Osteoblast (primary cell): Measurements from ENCODE around the gene HOXA9. TPM values are rescaled to one million over a fixed set of nuclear protein-coding genes. Genes with fewer than 3 reads are reported as not detected.
A peak's percentile ranks its signal among the peaks of the same experiment; 100 is the strongest.

Source experiments
- DNase-seq: peaks from one replicate; pipeline ENCODE4 v3.0.0; 2011; ENCODE audit warnings: low spot score, mixed read lengths; ENCODE audit not compliant: insufficient read length; ENCODE audit errors: missing footprints
- H2AFZ ChIP-seq: 2 replicates; pipeline ENCODE4 v1.6.0; 2011; ENCODE audit warnings: mild to moderate bottlenecking, low read length
- H3K27ac ChIP-seq: 2 replicates; pipeline ENCODE4 v1.5.1; 2011; ENCODE audit warnings: mild to moderate bottlenecking, low read depth, low read length, moderate library complexity
- H3K27me3 ChIP-seq: 2 replicates; pipeline ENCODE4 v1.6.0; 2012; ENCODE audit warnings: mild to moderate bottlenecking, control low read depth, inconsistent platforms, low read length, moderate library complexity; ENCODE audit not compliant: insufficient read depth
- H3K36me3 ChIP-seq: 2 replicates; pipeline ENCODE4 v1.5.1; 2011; ENCODE audit warnings: mild to moderate bottlenecking, low read length, control low read depth, moderate library complexity; ENCODE audit not compliant: insufficient read depth
- H3K4me1 ChIP-seq: 2 replicates; pipeline ENCODE4 v1.5.1; 2011; ENCODE audit warnings: mild to moderate bottlenecking, low read length, control low read depth, moderate library complexity; ENCODE audit not compliant: insufficient read depth
- H3K4me2 ChIP-seq: 2 replicates; pipeline ENCODE4 v1.6.0; 2011; ENCODE audit warnings: mild to moderate bottlenecking, low read length; ENCODE audit not compliant: insufficient read depth
- H3K4me3 ChIP-seq: fragments of 200-600 bp; sonication (generic); 3 replicates; pipeline ENCODE4 v1.5.1; 2012; ENCODE audit warnings: mild to moderate bottlenecking, low read length, inconsistent platforms; ENCODE audit not compliant: insufficient read depth
- H3K79me2 ChIP-seq: 2 replicates; pipeline ENCODE4 v1.6.0; 2012; ENCODE audit warnings: mild to moderate bottlenecking, low read length, control low read depth, inconsistent platforms; ENCODE audit not compliant: insufficient read depth
- H3K9me3 ChIP-seq: 2 replicates; pipeline ENCODE4 v1.5.1; 2011; ENCODE audit warnings: low read depth, low read length, control low read depth
- H4K20me1 ChIP-seq: 2 replicates; pipeline ENCODE4 v1.6.0; 2012; ENCODE audit warnings: mild to moderate bottlenecking, low read length, control low read depth; ENCODE audit not compliant: insufficient read depth
- total RNA-seq: library from RNA; depleted of rRNA; stranded (reverse); fragments of >200 nt; gene quantifications from 2 replicates; pipeline ENCODE4 v1.2.3, GENCODE V29; 2012
- TF ChIP-seq, protein P1 (sequence below): IDR thresholded peaks from 2 replicates; pipeline ENCODE4 v1.5.1; 2011; ENCODE audit warnings: mild to moderate bottlenecking, low read depth, low read length, moderate library complexity; ENCODE audit errors: extremely low read depth

HOXA9 gene
- total RNA-seq, 1 donor, result 19.5 TPM

GRCh38 chr7:27134392-27134791, 30.9 kb downstream of the HOXA9 start:
- Histone ChIP-seq H3K9me3 (no peaks in the 10 kb centered on the region), H3K79me2 (peaks cover 58% of the 10 kb centered on the region), H3K36me3 (no peaks in the 10 kb centered on the region), H3K27me3 (no peaks in the 10 kb centered on the region), H3K4me1 (peaks cover 56% of the 10 kb centered on the region), H4K20me1 (peaks cover 10% of the 10 kb centered on the region), H3K27ac (peak overlapping the region; percentile 90), H3K4me3 (no peak overlapping the region), H3K4me2 (peak overlapping the region; percentile 33), H2AFZ (no peak overlapping the region)
- TF ChIP-seq, protein P1, sequence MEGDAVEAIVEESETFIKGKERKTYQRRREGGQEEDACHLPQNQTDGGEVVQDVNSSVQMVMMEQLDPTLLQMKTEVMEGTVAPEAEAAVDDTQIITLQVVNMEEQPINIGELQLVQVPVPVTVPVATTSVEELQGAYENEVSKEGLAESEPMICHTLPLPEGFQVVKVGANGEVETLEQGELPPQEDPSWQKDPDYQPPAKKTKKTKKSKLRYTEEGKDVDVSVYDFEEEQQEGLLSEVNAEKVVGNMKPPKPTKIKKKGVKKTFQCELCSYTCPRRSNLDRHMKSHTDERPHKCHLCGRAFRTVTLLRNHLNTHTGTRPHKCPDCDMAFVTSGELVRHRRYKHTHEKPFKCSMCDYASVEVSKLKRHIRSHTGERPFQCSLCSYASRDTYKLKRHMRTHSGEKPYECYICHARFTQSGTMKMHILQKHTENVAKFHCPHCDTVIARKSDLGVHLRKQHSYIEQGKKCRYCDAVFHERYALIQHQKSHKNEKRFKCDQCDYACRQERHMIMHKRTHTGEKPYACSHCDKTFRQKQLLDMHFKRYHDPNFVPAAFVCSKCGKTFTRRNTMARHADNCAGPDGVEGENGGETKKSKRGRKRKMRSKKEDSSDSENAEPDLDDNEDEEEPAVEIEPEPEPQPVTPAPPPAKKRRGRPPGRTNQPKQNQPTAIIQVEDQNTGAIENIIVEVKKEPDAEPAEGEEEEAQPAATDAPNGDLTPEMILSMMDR, result no peak
- DNase-seq, result peak; percentile 97

GRCh38 chr7:27133409-27134231, 31.7 kb downstream of the HOXA9 start:
- H3K79me2 ChIP-seq, result peaks cover 56% of the 10 kb centered on the region
- H3K4me1 ChIP-seq, result peaks cover 56% of the 10 kb centered on the region
- H3K9me3 ChIP-seq, result no peaks in the 10 kb centered on the region
- peak; percentile 17 for DNase-seq
- H2AFZ ChIP-seq, result no peak overlapping the region
- peaks cover 10% of the 10 kb centered on the region for H4K20me1 ChIP-seq
- H3K4me3 ChIP-seq, result no peak overlapping the region
- no peaks in the 10 kb centered on the region for H3K27me3 ChIP-seq
- H3K36me3 ChIP-seq, result no peaks in the 10 kb centered on the region
- peak overlapping the region; percentile 90 for H3K27ac ChIP-seq
- peak overlapping the region; percentile 33 for H3K4me2 ChIP-seq
- TF ChIP-seq, protein P1, result no peak

- Histone ChIP-seq H3K4me1 (peaks cover 53% of the 10 kb centered on the region), H3K9me3 (no peaks in the 10 kb centered on the region), H4K20me1 (peaks cover 10% of the 10 kb centered on the region), H3K27ac (no peak overlapping the region), H3K79me2 (peaks cover 51% of the 10 kb centered on the region), H3K27me3 (no peaks in the 10 kb centered on the region), H3K4me2 (no peak overlapping the region), H2AFZ (no peak overlapping the region), H3K4me3 (no peak overlapping the region), H3K36me3 (no peaks in the 10 kb centered on the region)
- DNase-seq, result peak; percentile 1
- TF ChIP-seq, protein P1, result no peak
Observed at GRCh38 chr7:27132978-27133377, 32.4 kb downstream of the HOXA9 start.

GRCh38 chr7:27132214-27132613, 33.1 kb downstream of the HOXA9 start:
- DNase-seq, result peak; percentile 74
- Histone ChIP-seq H3K79me2 (peaks cover 49% of the 10 kb centered on the region), H3K4me1 (peaks cover 46% of the 10 kb centered on the region), H2AFZ (no peak overlapping the region), H3K4me3 (no peak overlapping the region), H3K27me3 (no peaks in the 10 kb centered on the region), H3K9me3 (no peaks in the 10 kb centered on the region), H3K4me2 (no peak overlapping the region), H3K27ac (no peak overlapping the region), H3K36me3 (no peaks in the 10 kb centered on the region), H4K20me1 (peaks cover 10% of the 10 kb centered on the region)
- TF ChIP-seq, protein P1, result no peak
